PC-3 (cell line): Measurements from ENCODE around the gene DTL. TPM values are rescaled to one million over a fixed set of nuclear protein-coding genes. Genes with fewer than 3 reads are reported as not detected.

Experiments
- ATAC-seq: fragments of 200-7000 bp; cut with Tn5 transposase; 2 replicates; pipeline ENCODE4 v1.9.1; 2020; ENCODE audit warnings: mild to moderate bottlenecking, moderate library complexity
- BruUV-seq: library from RNA; stranded (reverse); fragments of 400-500 nt; replicated peaks from 2 replicates; lab custom pipeline; 2021; lab: Mats Ljungman, UMichigan
- CTCF ChIA-PET: fragments of 300-600 bp; sonication (Branson Sonifier 250); formaldehyde crosslinking; loops from one replicate; lab custom pipeline; 2022; ENCODE audit warnings: antibody characterized with exemption; lab: Charles Lee
- POLR2A ChIA-PET: fragments of 300-600 bp; sonication (Branson Sonifier 250); formaldehyde crosslinking; loops from one replicate; lab custom pipeline; 2022; ENCODE audit warnings: antibody characterized with exemption; ENCODE audit not compliant: unreplicated experiment; lab: Charles Lee
- DNase-seq: peaks from one replicate; pipeline ENCODE4 v3.0.0-alpha.2; 2015
- H2AFZ ChIP-seq: fragments of 300-600 bp; sonication (generic); 2 replicates; pipeline ENCODE4 v1.6.0; 2016; ENCODE audit warnings: antibody characterized with exemption, low read length
- H3F3A ChIP-seq: fragments of 300-600 bp; sonication (generic); one replicate; pipeline ENCODE4 v1.6.0; 2017; ENCODE audit warnings: antibody characterized with exemption, low read length, control low read depth, mild to moderate bottlenecking; ENCODE audit not compliant: unreplicated experiment
- H3K27ac ChIP-seq: fragments of 300-600 bp; sonication (generic); 2 replicates; pipeline ENCODE4 v1.5.1; 2016; ENCODE audit warnings: mild to moderate bottlenecking, low read length
- H3K27me3 ChIP-seq: fragments of 300-600 bp; sonication (generic); 2 replicates; pipeline ENCODE4 v1.6.1; 2016; ENCODE audit warnings: low read length, mixed read lengths
- H3K36me3 ChIP-seq: fragments of 300-600 bp; sonication (generic); 2 replicates; pipeline ENCODE4 v1.6.1; 2016; ENCODE audit warnings: low read depth, mixed run types, low read length, mixed read lengths
- H3K4me1 ChIP-seq: fragments of 300-600 bp; sonication (generic); 2 replicates; pipeline ENCODE4 v1.5.1; 2016; ENCODE audit warnings: low read length; ENCODE audit not compliant: insufficient read depth
- H3K4me2 ChIP-seq: fragments of 300-600 bp; sonication (generic); 2 replicates; pipeline ENCODE4 v1.6.0; 2016; ENCODE audit warnings: low read length
- H3K4me3 ChIP-seq: fragments of 300-600 bp; sonication (generic); 2 replicates; pipeline ENCODE4 v1.5.1; 2016; ENCODE audit warnings: mild to moderate bottlenecking, low read length, mixed read lengths
- H3K79me2 ChIP-seq: fragments of 300-600 bp; sonication (generic); 2 replicates; pipeline ENCODE4 v1.6.1; 2017; ENCODE audit warnings: low read length, mixed read lengths
- H3K9ac ChIP-seq: fragments of 300-600 bp; sonication (generic); 2 replicates; pipeline ENCODE4 v1.6.0; 2016; ENCODE audit warnings: mild to moderate bottlenecking, low read length
- H3K9me2 ChIP-seq: fragments of 300-600 bp; sonication (generic); replicated peaks from 2 replicates; pipeline ENCODE4 v1.6.1; 2016; ENCODE audit warnings: mixed run types, low read length, mixed read lengths
- H3K9me3 ChIP-seq: fragments of 300-600 bp; sonication (generic); 2 replicates; pipeline ENCODE4 v1.6.1; 2016; ENCODE audit warnings: low read length, mixed read lengths
- H4K20me1 ChIP-seq: fragments of 300-600 bp; sonication (generic); 2 replicates; pipeline ENCODE4 v1.6.1; 2016; ENCODE audit warnings: low read length, mixed read lengths
- EZH2 ChIP-seq: fragments of 300-600 bp; sonication (generic); IDR thresholded peaks from one replicate; pipeline ENCODE4 v1.6.1; 2017; ENCODE audit warnings: antibody characterized with exemption, mild to moderate bottlenecking, low read length; ENCODE audit not compliant: unreplicated experiment
- EZH2phosphoT487 ChIP-seq: fragments of 300-600 bp; sonication (generic); IDR thresholded peaks from 2 replicates; pipeline ENCODE4 v1.6.1; 2018; ENCODE audit warnings: mild to moderate bottlenecking, antibody characterized with exemption, low read length, borderline replicate concordance
- intact Hi-C: fragments of 100-400 bp; cut with micrococcal nuclease; formaldehyde crosslinking; loops from 2 replicates; pipeline ENCODE4 v1.9.0; 2023
- total RNA-seq: library from RNA; depleted of rRNA; stranded (reverse); fragments of >200 nt; gene quantifications from 2 replicates; pipeline ENCODE4 v1.2.3, GENCODE V29; 2014
- TF ChIP-seq, protein P1 (sequence below): fragments of 300-600 bp; sonication (generic); conservative IDR thresholded peaks from 2 replicates; pipeline ENCODE4 v1.5.1; 2017; ENCODE audit warnings: antibody characterized with exemption, low read depth, mild to moderate bottlenecking, low read length

Gene DTL
- total RNA-seq, 1 experiment from 2014 or later, result 65.0 TPM

GRCh38 chr1:212098771-212099170 is 63.2 kb downstream of the DTL start:
- H3F3A ChIP-seq, result no peaks in the 10 kb centered on the region
- no TSS peak for BruUV-seq
- H3K79me2 ChIP-seq, result peaks cover 11% of the 10 kb centered on the region; the same call in 1 of the 2 replicates
- H3K4me3 ChIP-seq, result no peak overlapping the region
- TF ChIP-seq EZH2phosphoT487, result no peak
- TF ChIP-seq, protein P1, sequence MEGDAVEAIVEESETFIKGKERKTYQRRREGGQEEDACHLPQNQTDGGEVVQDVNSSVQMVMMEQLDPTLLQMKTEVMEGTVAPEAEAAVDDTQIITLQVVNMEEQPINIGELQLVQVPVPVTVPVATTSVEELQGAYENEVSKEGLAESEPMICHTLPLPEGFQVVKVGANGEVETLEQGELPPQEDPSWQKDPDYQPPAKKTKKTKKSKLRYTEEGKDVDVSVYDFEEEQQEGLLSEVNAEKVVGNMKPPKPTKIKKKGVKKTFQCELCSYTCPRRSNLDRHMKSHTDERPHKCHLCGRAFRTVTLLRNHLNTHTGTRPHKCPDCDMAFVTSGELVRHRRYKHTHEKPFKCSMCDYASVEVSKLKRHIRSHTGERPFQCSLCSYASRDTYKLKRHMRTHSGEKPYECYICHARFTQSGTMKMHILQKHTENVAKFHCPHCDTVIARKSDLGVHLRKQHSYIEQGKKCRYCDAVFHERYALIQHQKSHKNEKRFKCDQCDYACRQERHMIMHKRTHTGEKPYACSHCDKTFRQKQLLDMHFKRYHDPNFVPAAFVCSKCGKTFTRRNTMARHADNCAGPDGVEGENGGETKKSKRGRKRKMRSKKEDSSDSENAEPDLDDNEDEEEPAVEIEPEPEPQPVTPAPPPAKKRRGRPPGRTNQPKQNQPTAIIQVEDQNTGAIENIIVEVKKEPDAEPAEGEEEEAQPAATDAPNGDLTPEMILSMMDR, result no peak
- no peak for TF ChIP-seq EZH2
- H3K27ac ChIP-seq, result no peak overlapping the region
- POLR2A ChIA-PET, result no interaction called here
- no peaks in the 10 kb centered on the region for H3K9me2 ChIP-seq
- H3K36me3 ChIP-seq, result peaks cover 62% of the 10 kb centered on the region
- no peak overlapping the region for H3K4me2 ChIP-seq
- CTCF ChIA-PET, result no interaction called here
- H3K27me3 ChIP-seq, result no peaks in the 10 kb centered on the region
- H4K20me1 ChIP-seq, result 0 out of 2 replicates have a peak, but pooled peaks cover 7% of the 10 kb centered on the region
- intact Hi-C loops, result no loop called here
- H3K9ac ChIP-seq, result no peak overlapping the region
- H2AFZ ChIP-seq, result no peak overlapping the region
- ATAC-seq (no peak), DNase-seq (no peak)
- no peaks in the 10 kb centered on the region for H3K9me3 ChIP-seq
- no peaks in the 10 kb centered on the region for H3K4me1 ChIP-seq

GRCh38 chr1:212101251-212101650 is 65.7 kb downstream of the DTL start:
- Histone ChIP-seq H3K9me2 (no peaks in the 10 kb centered on the region), H2AFZ (no peak overlapping the region), H3K27me3 (no peaks in the 10 kb centered on the region), H3K4me3 (no peak overlapping the region), H4K20me1 (0 out of 2 replicates have a peak, but pooled peaks cover 7% of the 10 kb centered on the region), H3K4me1 (no peaks in the 10 kb centered on the region), H3K36me3 (peaks cover 60% of the 10 kb centered on the region), H3K4me2 (no peak overlapping the region), H3K9me3 (no peaks in the 10 kb centered on the region), H3K9ac (no peak overlapping the region), H3K27ac (no peak overlapping the region), H3K79me2 (peaks cover 11% of the 10 kb centered on the region; the same call in 1 of the 2 replicates), H3F3A (no peaks in the 10 kb centered on the region)
- DNase-seq, result no peak
- no peak for TF ChIP-seq EZH2
- TF ChIP-seq, protein P1, result no peak
- CTCF ChIA-PET, result no interaction called here
- no TSS peak for BruUV-seq
- POLR2A ChIA-PET, result no interaction called here
- intact Hi-C loops, result no loop called here
- ATAC-seq, result no peak

- no peaks in the 10 kb centered on the region for H3K9me2 ChIP-seq
- intact Hi-C loops, result no loop called here
- ATAC-seq (no peak), DNase-seq (no peak)
- H3K9ac ChIP-seq, result no peak overlapping the region
- no peaks in the 10 kb centered on the region for H3K27me3 ChIP-seq
- peaks cover 57% of the 10 kb centered on the region for H3K36me3 ChIP-seq
- H3F3A ChIP-seq, result no peaks in the 10 kb centered on the region
- TF ChIP-seq EZH2, result no peak
- TF ChIP-seq, protein P1, result no peak
- TF ChIP-seq EZH2phosphoT487, result no peak
- H3K9me3 ChIP-seq, result no peaks in the 10 kb centered on the region
- H2AFZ ChIP-seq, result no peak overlapping the region
- ChIA-PET POLR2A (no interaction called here), CTCF (interaction anchor here (1.0 kb wide), 1 partner anchor 31 kb away, joined by 3 read pairs; no protein-coding TSS in a partner anchor)
- no peak overlapping the region for H3K27ac ChIP-seq
- no peak overlapping the region for H3K4me3 ChIP-seq
- peaks cover 11% of the 10 kb centered on the region; the same call in 1 of the 2 replicates for H3K79me2 ChIP-seq
- 0 out of 2 replicates have a peak, but pooled peaks cover 6% of the 10 kb centered on the region for H4K20me1 ChIP-seq
- H3K4me2 ChIP-seq, result no peak overlapping the region
- no peaks in the 10 kb centered on the region for H3K4me1 ChIP-seq
- no TSS peak for BruUV-seq
Measured at GRCh38 chr1:212101735-212102134, 66.2 kb downstream of the DTL start.
